MM.1S (cell line): Measurements from ENCODE around the gene ARAP2.

Source experiments
- DNase-seq: peaks from one replicate; pipeline ENCODE4 v3.0.0-alpha.2; 2015
- H2AFZ ChIP-seq: fragments of 300-600 bp; sonication (generic); 2 replicates; pipeline ENCODE4 v1.6.0; 2016; ENCODE audit warnings: antibody characterized with exemption, low read length
- H3F3A ChIP-seq: fragments of 300-600 bp; sonication (generic); 2 replicates; pipeline ENCODE4 v1.6.1; 2016; ENCODE audit warnings: mild to moderate bottlenecking, antibody characterized with exemption, low read length, moderate library complexity, mixed read lengths; ENCODE audit not compliant: insufficient read depth
- H3K27ac ChIP-seq: fragments of 300-600 bp; sonication (generic); 2 replicates; pipeline ENCODE4 v1.5.1; 2016; ENCODE audit warnings: mild to moderate bottlenecking, low read length
- H3K27me3 ChIP-seq: fragments of 300-600 bp; sonication (generic); replicated peaks from 2 replicates; pipeline ENCODE4 v1.6.0; 2016; ENCODE audit warnings: low read length; ENCODE audit not compliant: insufficient read depth
- H3K36me3 ChIP-seq: fragments of 300-600 bp; sonication (generic); replicated peaks from 2 replicates; pipeline ENCODE4 v1.6.1; 2016; ENCODE audit warnings: mild to moderate bottlenecking, low read length, mixed read lengths; ENCODE audit not compliant: insufficient read depth
- H3K4me1 ChIP-seq: fragments of 300-600 bp; sonication (generic); 2 replicates; pipeline ENCODE4 v1.6.1; 2016; ENCODE audit warnings: low read length, mixed read lengths
- H3K4me2 ChIP-seq: fragments of 300-600 bp; sonication (generic); 2 replicates; pipeline ENCODE4 v1.6.0; 2016; ENCODE audit warnings: low read depth, low read length
- H3K4me3 ChIP-seq: fragments of 300-600 bp; sonication (generic); 2 replicates; pipeline ENCODE4 v1.5.1; 2016; ENCODE audit warnings: low read length, mixed read lengths
- H3K79me2 ChIP-seq: fragments of 300-600 bp; sonication (generic); 2 replicates; pipeline ENCODE4 v1.6.1; 2016; ENCODE audit warnings: mixed run types, low read length, mixed read lengths
- H3K9ac ChIP-seq: fragments of 300-600 bp; sonication (generic); 2 replicates; pipeline ENCODE4 v1.6.1; 2016; ENCODE audit warnings: low read length, mixed read lengths
- H3K9me2 ChIP-seq: fragments of 300-600 bp; sonication (generic); replicated peaks from 2 replicates; pipeline ENCODE4 v1.6.1; 2016; ENCODE audit warnings: mild to moderate bottlenecking, low read length, mixed read lengths; ENCODE audit not compliant: insufficient read depth
- H3K9me3 ChIP-seq: fragments of 300-600 bp; sonication (generic); replicated peaks from 2 replicates; pipeline ENCODE4 v1.6.1; 2016; ENCODE audit warnings: mild to moderate bottlenecking, low read length, mixed read lengths; ENCODE audit not compliant: insufficient read depth
- H4K20me1 ChIP-seq: fragments of 300-600 bp; sonication (generic); 2 replicates; pipeline ENCODE4 v1.6.1; 2016; ENCODE audit warnings: mild to moderate bottlenecking, low read length, moderate library complexity, mixed read lengths; ENCODE audit not compliant: insufficient read depth
- EZH2 ChIP-seq: fragments of 300-600 bp; sonication (generic); optimal IDR thresholded peaks from 2 replicates; pipeline ENCODE3; 2017; ENCODE audit warnings: low read depth, mild to moderate bottlenecking, antibody characterized with exemption, low read length, mixed read lengths
- EZH2phosphoT487 ChIP-seq: fragments of 300-600 bp; sonication (generic); IDR thresholded peaks from 2 replicates; pipeline ENCODE4 v1.6.1; 2018; ENCODE audit warnings: antibody characterized with exemption, low read length
- TF ChIP-seq, protein P1 (sequence below): fragments of 300-600 bp; sonication (generic); IDR thresholded peaks from 2 replicates; pipeline ENCODE4 v1.5.1; 2016; ENCODE audit warnings: antibody characterized with exemption, low read length, mixed read lengths

Gene ARAP2

DNA sequence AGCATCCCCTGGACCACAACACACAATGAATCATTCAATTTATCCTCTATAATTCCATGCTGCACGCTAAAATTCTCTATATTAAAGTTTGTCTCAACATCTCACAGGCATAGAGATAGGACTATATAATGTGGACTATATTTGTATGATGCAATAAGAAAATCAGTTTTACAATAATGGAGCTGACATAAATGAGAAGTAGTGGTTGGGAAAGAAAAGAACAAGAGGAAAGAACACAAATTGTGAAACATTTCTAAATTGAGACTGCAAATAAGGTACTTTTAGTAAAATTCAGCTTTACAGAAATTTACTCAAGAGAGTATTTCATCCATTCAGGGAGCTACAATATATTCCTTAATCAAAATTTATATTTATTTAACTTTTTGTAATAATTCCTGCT lies 120.4 kb downstream of the ARAP2 start:
- no peaks in the 10 kb centered on the region for H3K27me3 ChIP-seq
- no peak overlapping the region for H3K4me2 ChIP-seq
- TF ChIP-seq EZH2phosphoT487: no peak
- no peak for TF ChIP-seq EZH2
- TF ChIP-seq, protein P1, sequence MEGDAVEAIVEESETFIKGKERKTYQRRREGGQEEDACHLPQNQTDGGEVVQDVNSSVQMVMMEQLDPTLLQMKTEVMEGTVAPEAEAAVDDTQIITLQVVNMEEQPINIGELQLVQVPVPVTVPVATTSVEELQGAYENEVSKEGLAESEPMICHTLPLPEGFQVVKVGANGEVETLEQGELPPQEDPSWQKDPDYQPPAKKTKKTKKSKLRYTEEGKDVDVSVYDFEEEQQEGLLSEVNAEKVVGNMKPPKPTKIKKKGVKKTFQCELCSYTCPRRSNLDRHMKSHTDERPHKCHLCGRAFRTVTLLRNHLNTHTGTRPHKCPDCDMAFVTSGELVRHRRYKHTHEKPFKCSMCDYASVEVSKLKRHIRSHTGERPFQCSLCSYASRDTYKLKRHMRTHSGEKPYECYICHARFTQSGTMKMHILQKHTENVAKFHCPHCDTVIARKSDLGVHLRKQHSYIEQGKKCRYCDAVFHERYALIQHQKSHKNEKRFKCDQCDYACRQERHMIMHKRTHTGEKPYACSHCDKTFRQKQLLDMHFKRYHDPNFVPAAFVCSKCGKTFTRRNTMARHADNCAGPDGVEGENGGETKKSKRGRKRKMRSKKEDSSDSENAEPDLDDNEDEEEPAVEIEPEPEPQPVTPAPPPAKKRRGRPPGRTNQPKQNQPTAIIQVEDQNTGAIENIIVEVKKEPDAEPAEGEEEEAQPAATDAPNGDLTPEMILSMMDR: no peak
- H4K20me1 ChIP-seq: no peaks in the 10 kb centered on the region
- H3K36me3 ChIP-seq: no peaks in the 10 kb centered on the region
- no peak overlapping the region for H2AFZ ChIP-seq
- H3K4me3 ChIP-seq: no peak overlapping the region
- H3K4me1 ChIP-seq: no peaks in the 10 kb centered on the region
- H3K79me2 ChIP-seq: no peaks in the 10 kb centered on the region
- no peaks in the 10 kb centered on the region for H3K9me3 ChIP-seq
- H3F3A ChIP-seq: no peaks in the 10 kb centered on the region
- H3K27ac ChIP-seq: no peak overlapping the region
- no peak for DNase-seq
- H3K9me2 ChIP-seq: no peaks in the 10 kb centered on the region
- no peak overlapping the region for H3K9ac ChIP-seq

DNA sequence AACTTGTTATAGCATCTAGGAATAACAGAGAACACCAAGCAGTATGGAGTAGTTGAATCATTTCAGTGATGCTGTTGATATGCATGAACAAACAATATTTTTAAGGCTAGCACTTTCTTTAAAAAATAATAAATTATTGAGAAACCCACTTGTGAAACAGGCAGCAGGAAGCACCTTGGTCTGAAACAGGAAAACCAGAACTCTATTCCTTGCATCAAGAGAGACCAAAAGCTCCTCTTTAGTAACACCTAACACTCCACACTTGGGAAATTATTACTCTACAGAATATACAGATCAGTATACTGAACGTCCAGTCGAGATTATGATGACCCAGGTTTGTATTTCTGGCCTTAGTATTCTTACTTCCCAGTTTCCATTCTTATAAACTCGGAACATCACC lies 129.0 kb downstream of the ARAP2 start:
- H3K4me1 ChIP-seq: peaks cover 6% of the 10 kb centered on the region; the same call in 1 of the 2 replicates
- H4K20me1 ChIP-seq: no peaks in the 10 kb centered on the region
- no peak overlapping the region for H3K27ac ChIP-seq

DNA sequence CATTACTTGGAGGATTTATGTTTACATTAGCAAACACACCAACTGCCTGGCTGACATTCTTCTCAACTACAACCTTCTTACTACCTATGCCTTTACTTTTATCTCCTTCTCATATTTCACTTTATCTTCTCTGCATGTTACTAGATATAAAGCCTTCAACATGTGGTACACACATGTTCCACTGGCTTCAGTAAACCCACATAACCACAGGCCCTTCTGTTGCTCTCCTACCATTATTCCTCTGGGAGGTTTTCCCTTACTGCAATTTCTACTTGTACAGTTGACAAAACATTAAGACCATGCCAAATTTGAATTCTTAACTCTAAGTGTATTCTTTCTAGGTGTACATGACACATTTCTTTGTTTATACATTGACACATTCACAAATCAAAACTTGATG lies 133.1 kb downstream of the ARAP2 start:
- H3K27ac ChIP-seq: no peak overlapping the region
- no peak overlapping the region for H3K4me2 ChIP-seq
- no peaks in the 10 kb centered on the region for H3K9me2 ChIP-seq
- H3K9ac ChIP-seq: no peak overlapping the region
- no peaks in the 10 kb centered on the region for H3K36me3 ChIP-seq
- H3K4me1 ChIP-seq: peaks cover 6% of the 10 kb centered on the region; the same call in 1 of the 2 replicates
- no peaks in the 10 kb centered on the region for H3K79me2 ChIP-seq
- no peak overlapping the region for H3K4me3 ChIP-seq
- no peaks in the 10 kb centered on the region for H3K9me3 ChIP-seq
- H3K27me3 ChIP-seq: no peaks in the 10 kb centered on the region
- no peak for DNase-seq
- no peaks in the 10 kb centered on the region for H3F3A ChIP-seq
- TF ChIP-seq, protein P1: no peak
- TF ChIP-seq EZH2phosphoT487 (no peak), EZH2 (no peak)
- no peaks in the 10 kb centered on the region for H4K20me1 ChIP-seq
- H2AFZ ChIP-seq: no peak overlapping the region

More for the DNA sequence above, 129.0 kb downstream of the ARAP2 start:
- Histone ChIP-seq H3K27me3 (no peaks in the 10 kb centered on the region), H3F3A (no peaks in the 10 kb centered on the region), H3K4me2 (no peak overlapping the region), H3K36me3 (no peaks in the 10 kb centered on the region), H3K79me2 (no peaks in the 10 kb centered on the region), H3K9me2 (no peaks in the 10 kb centered on the region), H3K4me3 (no peak overlapping the region), H3K9me3 (no peaks in the 10 kb centered on the region), H2AFZ (no peak overlapping the region), H3K9ac (no peak overlapping the region)
- no peak for DNase-seq
- TF ChIP-seq, protein P1: no peak
- TF ChIP-seq EZH2 (no peak), EZH2phosphoT487 (no peak)
